Measurements from ENCODE around the gene NHS.

DNA sequence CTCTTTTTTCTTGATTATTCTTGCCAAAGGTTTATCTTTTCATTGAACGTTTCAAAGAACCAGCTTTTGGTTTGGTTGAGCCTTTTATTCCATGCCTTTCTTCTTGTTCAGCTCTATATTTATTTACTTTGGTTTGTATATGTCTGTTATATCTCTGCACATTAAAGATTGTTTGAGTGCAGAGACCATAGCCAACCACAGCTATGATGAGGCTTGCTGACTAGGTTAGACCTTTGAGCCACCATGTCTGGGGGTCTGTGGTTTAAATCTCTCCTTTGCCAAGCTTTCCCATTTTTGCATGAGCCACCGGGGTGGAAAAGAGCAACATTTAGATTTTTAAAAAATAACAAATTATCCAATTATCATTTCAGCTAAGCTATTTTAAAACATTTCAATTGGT is 96.1 kb downstream of the NHS start:
- no peak for TF ChIP-seq POLR2A (IDR thresholded peaks at IDR 0.05)
- TF ChIP-seq, protein P1, sequence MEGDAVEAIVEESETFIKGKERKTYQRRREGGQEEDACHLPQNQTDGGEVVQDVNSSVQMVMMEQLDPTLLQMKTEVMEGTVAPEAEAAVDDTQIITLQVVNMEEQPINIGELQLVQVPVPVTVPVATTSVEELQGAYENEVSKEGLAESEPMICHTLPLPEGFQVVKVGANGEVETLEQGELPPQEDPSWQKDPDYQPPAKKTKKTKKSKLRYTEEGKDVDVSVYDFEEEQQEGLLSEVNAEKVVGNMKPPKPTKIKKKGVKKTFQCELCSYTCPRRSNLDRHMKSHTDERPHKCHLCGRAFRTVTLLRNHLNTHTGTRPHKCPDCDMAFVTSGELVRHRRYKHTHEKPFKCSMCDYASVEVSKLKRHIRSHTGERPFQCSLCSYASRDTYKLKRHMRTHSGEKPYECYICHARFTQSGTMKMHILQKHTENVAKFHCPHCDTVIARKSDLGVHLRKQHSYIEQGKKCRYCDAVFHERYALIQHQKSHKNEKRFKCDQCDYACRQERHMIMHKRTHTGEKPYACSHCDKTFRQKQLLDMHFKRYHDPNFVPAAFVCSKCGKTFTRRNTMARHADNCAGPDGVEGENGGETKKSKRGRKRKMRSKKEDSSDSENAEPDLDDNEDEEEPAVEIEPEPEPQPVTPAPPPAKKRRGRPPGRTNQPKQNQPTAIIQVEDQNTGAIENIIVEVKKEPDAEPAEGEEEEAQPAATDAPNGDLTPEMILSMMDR (IDR thresholded peaks at IDR 0.05) = no peak
